ENCODE results near the gene AK2. TPM values are rescaled to one million over a fixed set of nuclear protein-coding genes. Genes with fewer than 3 reads are reported as not detected.

Gene AK2
- total RNA-seq, 1 experiment from 2014 or later = 159 TPM

GRCh38 chr1:32991386-32991785 lies 45.3 kb downstream of the AK2 start:
- H3K4me1 Mint-ChIP-seq = peaks cover 25 to 28% of the 10 kb centered on the region in 2 experiments
- H3K4me1 ChIP-seq (ENCODE audit: insufficient read depth, low read length) = peaks cover 6% of the 10 kb centered on the region; the same call in 1 of the 2 replicates
- no peaks in the 10 kb centered on the region for H3K79me1 ChIP-seq (ENCODE audit: insufficient read depth, low read depth, low read length, poor library complexity, severe bottlenecking)
- H3K27me3 ChIP-seq (ENCODE audit: insufficient read depth, low read length) = no peaks in the 10 kb centered on the region
- H3K36me3 Mint-ChIP-seq (ENCODE audit: insufficient read depth in 1 of 3, low read depth in 3 of 3) = no peaks in the 10 kb centered on the region
- H3K79me2 ChIP-seq (ENCODE audit: insufficient read depth, low read length) = no peaks in the 10 kb centered on the region
- no peak overlapping the region for H3T11ph ChIP-seq (ENCODE audit: low read length)
- H2BK5ac ChIP-seq (ENCODE audit: insufficient read length, low read length) = no peak overlapping the region
- WGBS (ENCODE audit: extremely low coverage, insufficient read length, low lambda C conversion rate) = no CpG with 5 or more reads among the region's 5 CpGs
- TF ChIP-seq CTCF (conservative IDR thresholded peaks at IDR 0.05) = no peak
- H2BK15ac ChIP-seq (ENCODE audit: low read depth, low read length) = no peak overlapping the region
- no peak overlapping the region for H3K27ac ChIP-seq (ENCODE audit: insufficient read length, low read depth, low read length)
- no peak overlapping the region for H3K56ac ChIP-seq (ENCODE audit: insufficient read length, low read depth, low read length)
- H4K5ac ChIP-seq (ENCODE audit: insufficient read length, low read depth, low read length) = no peak overlapping the region
- H2BK12ac ChIP-seq (ENCODE audit: insufficient read length, low read depth, low read length) = no peak overlapping the region
- H3K9me3 Mint-ChIP-seq = no peaks in the 10 kb centered on the region
- H3K18ac ChIP-seq (ENCODE audit: insufficient read length, low read depth, low read length) = no peak overlapping the region
- no peak overlapping the region for H3K23ac ChIP-seq (ENCODE audit: insufficient read length, low read depth, low read length)
- no peak overlapping the region for H3K9ac ChIP-seq (ENCODE audit: extremely low read depth, insufficient read length, low read length)
- no peak overlapping the region for H2AFZ ChIP-seq (ENCODE audit: low read length)
- no peak overlapping the region for H2BK120ac ChIP-seq (ENCODE audit: low read depth, low read length, poor library complexity, severe bottlenecking)
- H3K4ac ChIP-seq (ENCODE audit: low read depth, low read length) = no peak overlapping the region
- H2BK20ac ChIP-seq (ENCODE audit: low read depth, low read length, poor library complexity, severe bottlenecking) = no peak overlapping the region
- H3K23me2 ChIP-seq (ENCODE audit: insufficient read length, low read depth, low read length, poor library complexity, severe bottlenecking) = no peaks in the 10 kb centered on the region
- H3K14ac ChIP-seq (ENCODE audit: insufficient read depth, low read length) = no peak overlapping the region
- H4K91ac ChIP-seq (ENCODE audit: insufficient read length, low read depth, low read length) = no peak overlapping the region
- H3K4me3 Mint-ChIP-seq = no peak overlapping the region
- H3K4me2 ChIP-seq (ENCODE audit: insufficient read depth, insufficient read length, low read length) = no peak overlapping the region
- H4K20me1 ChIP-seq (ENCODE audit: control insufficient read depth, insufficient read depth, insufficient read length) = no peaks in the 10 kb centered on the region
- H2AK5ac ChIP-seq (ENCODE audit: insufficient read length, low read length) = no peak overlapping the region
- no peak overlapping the region for H3K27ac Mint-ChIP-seq
- no peak for DNase-seq
- no peaks in the 10 kb centered on the region for H3K9me3 ChIP-seq (ENCODE audit: control insufficient read depth, low read depth, low read length)
- no peak overlapping the region for H4K8ac ChIP-seq (replicated peaks; ENCODE audit: insufficient read length, low read depth, low read length)
- H3K27me3 Mint-ChIP-seq (ENCODE audit: low read depth) = peaks cover 2% of the 10 kb centered on the region
